HEK293T (cell line): Measurements from ENCODE around the gene OR8J1.

Experiments used
- BHLHE40 ChIP-seq: fragments of 450-650 bp; IDR thresholded peaks from 2 replicates; pipeline ENCODE4 v1.6.1; 2016; ENCODE audit warnings: mild to moderate bottlenecking, moderate library complexity, borderline replicate concordance
- CTBP1 ChIP-seq: fragments of 450-650 bp; IDR thresholded peaks from 2 replicates; pipeline ENCODE4 v1.6.1; 2016; ENCODE audit warnings: borderline replicate concordance
- ELF4 ChIP-seq: fragments of 450-650 bp; IDR thresholded peaks from 2 replicates; pipeline ENCODE4 v1.6.1; 2017; ENCODE audit warnings: antibody characterized with exemption
- FOXA1 ChIP-seq: fragments of 450-650 bp; IDR thresholded peaks from 2 replicates; pipeline ENCODE4 v1.6.1; 2016; ENCODE audit warnings: mild to moderate bottlenecking
- FOXK2 ChIP-seq: fragments of 450-650 bp; IDR thresholded peaks from 2 replicates; pipeline ENCODE4 v1.6.1; 2016; ENCODE audit warnings: mild to moderate bottlenecking
- HDGF ChIP-seq: fragments of 450-650 bp; IDR thresholded peaks from 2 replicates; pipeline ENCODE4 v1.6.1; 2017; ENCODE audit warnings: antibody characterized with exemption, borderline replicate concordance
- LEF1 ChIP-seq: fragments of 450-650 bp; IDR thresholded peaks from 2 replicates; pipeline ENCODE4 v1.6.1; 2017; ENCODE audit warnings: mild to moderate bottlenecking, borderline replicate concordance
- SP1 ChIP-seq: fragments of 450-650 bp; IDR thresholded peaks from 2 replicates; pipeline ENCODE4 v1.6.1; 2017
- SUZ12 ChIP-seq: fragments of 450-650 bp; IDR thresholded peaks from 2 replicates; pipeline ENCODE4 v1.6.1; 2016; ENCODE audit warnings: mild to moderate bottlenecking
- TARDBP ChIP-seq: fragments of 450-650 bp; IDR thresholded peaks from 2 replicates; pipeline ENCODE4 v1.6.1; 2016
- ZNF384 ChIP-seq: fragments of 450-650 bp; IDR thresholded peaks from 2 replicates; pipeline ENCODE4 v1.6.1; 2016
- TF ChIP-seq, protein P1 (sequence below): fragments of 450-650 bp; IDR thresholded peaks from 2 replicates; pipeline ENCODE4 v1.6.1; 2016

DNA sequence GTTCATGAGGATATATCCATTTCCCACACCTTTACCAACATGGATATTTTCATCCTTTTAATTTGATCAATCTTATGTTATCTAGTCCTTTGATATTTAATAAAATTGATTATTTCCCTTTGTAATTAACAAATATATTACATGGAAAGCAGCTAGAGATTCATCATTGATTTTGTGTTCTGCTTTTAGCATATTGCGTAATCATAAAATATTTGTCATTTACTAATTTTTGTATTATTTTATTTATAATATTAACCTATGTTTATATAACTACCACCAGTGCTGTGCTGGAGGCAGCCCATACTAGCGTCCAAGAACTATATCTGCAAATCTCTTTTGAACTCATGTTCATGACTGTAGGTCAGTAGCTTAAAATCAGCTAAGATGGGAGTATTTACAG lies 26.0 kb downstream of the OR8J1 start:
- TF ChIP-seq FOXA1 = no peak
- TF ChIP-seq FOXK2 = no peak
- TF ChIP-seq SP1 = no peak
- TF ChIP-seq ZNF384 = no peak
- no peak for TF ChIP-seq ELF4
- TF ChIP-seq HDGF = no peak
- TF ChIP-seq CTBP1 = no peak
- TF ChIP-seq SUZ12 = no peak
- no peak for TF ChIP-seq BHLHE40
- TF ChIP-seq, protein P1, sequence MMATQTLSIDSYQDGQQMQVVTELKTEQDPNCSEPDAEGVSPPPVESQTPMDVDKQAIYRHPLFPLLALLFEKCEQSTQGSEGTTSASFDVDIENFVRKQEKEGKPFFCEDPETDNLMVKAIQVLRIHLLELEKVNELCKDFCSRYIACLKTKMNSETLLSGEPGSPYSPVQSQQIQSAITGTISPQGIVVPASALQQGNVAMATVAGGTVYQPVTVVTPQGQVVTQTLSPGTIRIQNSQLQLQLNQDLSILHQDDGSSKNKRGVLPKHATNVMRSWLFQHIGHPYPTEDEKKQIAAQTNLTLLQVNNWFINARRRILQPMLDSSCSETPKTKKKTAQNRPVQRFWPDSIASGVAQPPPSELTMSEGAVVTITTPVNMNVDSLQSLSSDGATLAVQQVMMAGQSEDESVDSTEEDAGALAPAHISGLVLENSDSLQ = no peak
- no peak for TF ChIP-seq TARDBP
- no peak for TF ChIP-seq LEF1
